ENCODE results near the gene CCIN.

GRCh38 chr9:36142510-36143244, 26.5 kb upstream of the CCIN start:
- no peak for TF ChIP-seq CTCF (IDR thresholded peaks at IDR 0.05)
- TF ChIP-seq ZFX (IDR thresholded peaks at IDR 0.05; ENCODE audit: borderline replicate concordance): no peak

Measured in 22Rv1 (cell line).